SK-N-SH (cell line): Measurements from ENCODE around the gene DNAJB6.

Experiments used
- CHD2 ChIP-seq: fragments of 150-350 bp; IDR thresholded peaks from 2 replicates; pipeline ENCODE4 v1.6.1; 2018; ENCODE audit warnings: low read length; ENCODE audit not compliant: partially characterized antibody
- CTCF ChIP-seq: fragments of 200-600 bp; sonication (generic); IDR thresholded peaks from 2 replicates; pipeline ENCODE4 v1.6.1; 2017; ENCODE audit warnings: antibody characterized with exemption, mild to moderate bottlenecking, moderate library complexity
- EP300 ChIP-seq, 2 experiments: IDR thresholded peaks; 2 replicates each; pipeline versions ENCODE4 v1.4.0 to v1.6.1; 2012; ENCODE audit warnings: borderline replicate concordance in 1 of 2, low read depth in 1 of 2, low read length in 1 of 2
- GABPA ChIP-seq: IDR thresholded peaks from 2 replicates; pipeline ENCODE4 v1.4.0; 2012; ENCODE audit warnings: low read depth, mild to moderate bottlenecking
- PBX3 ChIP-seq: IDR thresholded peaks from 2 replicates; pipeline ENCODE4; 2012
- SIN3A ChIP-seq: IDR thresholded peaks from 2 replicates; pipeline ENCODE4 v1.6.1; 2012; ENCODE audit warnings: low read depth, mild to moderate bottlenecking, low read length, moderate library complexity, borderline replicate concordance
- TAF1 ChIP-seq: IDR thresholded peaks from 2 replicates; pipeline ENCODE4 v1.6.1; 2012; ENCODE audit warnings: low read depth, mild to moderate bottlenecking, low read length, moderate library complexity, borderline replicate concordance
- TCF12 ChIP-seq: IDR thresholded peaks from 2 replicates; pipeline ENCODE4 v1.4.0; 2012

GRCh38 chr7:157413881-157414701, 77.3 kb downstream of the DNAJB6 start:
- no peak for TF ChIP-seq CHD2
- TF ChIP-seq SIN3A: no peak
- no peak for TF ChIP-seq TAF1
- TF ChIP-seq TCF12: no peak
- no peak for TF ChIP-seq EP300 (IDR thresholded peaks at IDR 0.05; ENCODE audit: borderline replicate concordance in 1 of 2, low read depth in 1 of 2, low read length in 1 of 2)
- TF ChIP-seq CTCF: no peak
- no peak for TF ChIP-seq GABPA
- no peak for TF ChIP-seq PBX3
